HL-60/S4 (cell line): ENCODE results near the gene EFCAB9.
"Not testable (repeated sequence)": the region's sequence is repeated elsewhere in the genome, so short reads cannot be mapped to it uniquely, and the experiment has no call there.

Experiments
- in situ Hi-C: fragments of 300-500 bp; cut with MboI; formaldehyde crosslinking; loops from 2 replicates; pipeline ENCODE4 v1.14.3; 2022; ENCODE audit warnings: low sequenced_read_pairs

The EFCAB9 gene

DNA sequence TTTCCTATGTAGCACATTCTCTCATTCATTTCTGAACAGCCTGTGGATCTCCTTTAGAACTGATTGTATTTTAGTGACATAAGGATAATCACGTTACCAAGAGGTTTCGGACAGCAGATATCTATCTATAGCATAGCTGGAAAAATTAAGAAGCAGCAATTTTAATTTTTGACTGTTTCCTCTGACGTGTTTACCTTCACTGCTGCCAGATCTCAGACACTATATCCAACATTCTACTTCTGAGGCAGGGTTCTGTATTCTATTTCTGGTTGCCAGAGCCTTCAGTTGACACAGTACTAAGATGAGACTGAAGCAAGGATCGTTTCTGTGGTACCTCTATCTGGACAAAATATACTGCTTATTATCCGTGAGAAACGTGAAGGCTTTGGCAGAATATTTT lies at the start of gene EFCAB9:
EFCAB9 (plus strand) TSS at position 301 of the 400 bp plus-strand sequence; CDS start at position 302, 1 bp downstream.
- in situ Hi-C loops = no loop called here

GRCh38 chr5:172144291-172144815 lies 49.6 kb upstream of the EFCAB9 start:
- in situ Hi-C loops = no loop called here

DNA sequence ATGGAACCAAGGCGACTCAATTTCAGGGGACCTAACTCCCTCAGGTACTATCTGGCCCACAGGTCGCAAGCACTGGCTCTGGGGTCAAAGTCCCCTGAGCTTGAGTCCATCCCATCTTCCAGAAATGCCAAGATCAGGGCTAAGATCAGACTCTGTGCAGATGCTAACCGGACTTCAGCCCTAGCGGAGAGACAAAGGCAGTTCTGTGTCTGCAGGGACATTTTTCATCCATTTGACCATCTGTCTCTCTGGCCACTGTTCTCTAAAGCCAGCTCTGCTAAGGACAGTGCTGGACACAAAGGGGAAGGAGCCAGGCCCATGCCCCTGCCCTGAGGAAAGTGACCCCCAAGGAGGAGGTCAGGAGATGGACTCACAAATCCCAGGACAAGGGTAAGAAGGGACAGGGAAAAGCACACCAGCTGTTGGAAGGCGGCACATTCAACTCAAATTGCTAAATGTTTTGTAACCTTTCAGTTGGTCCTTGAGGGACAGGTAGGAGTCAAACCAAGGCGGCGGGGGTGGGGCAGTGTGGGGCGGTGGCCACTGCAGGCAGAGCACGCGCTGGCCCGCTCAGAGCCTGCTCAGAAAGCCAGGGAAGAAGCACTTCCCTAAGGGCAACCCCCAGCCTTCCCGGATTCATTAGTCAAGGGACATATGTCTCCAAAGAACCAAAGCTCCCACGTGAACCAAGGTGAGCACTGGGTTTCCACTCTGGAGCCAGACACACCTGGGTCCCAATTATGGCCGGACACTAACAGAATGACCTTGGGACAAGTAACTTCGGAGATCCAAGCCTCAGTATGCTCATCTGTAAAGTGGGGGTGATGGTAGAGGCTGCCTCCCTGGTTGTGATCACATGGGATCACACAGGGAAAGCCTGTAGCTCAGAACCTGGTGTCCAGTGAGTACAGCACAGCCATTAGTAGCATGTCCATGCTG lies 48.8 kb upstream of the EFCAB9 start:
- in situ Hi-C loops = no loop called here

GRCh38 chr5:172145870-172146747 lies 47.9 kb upstream of the EFCAB9 start:
- in situ Hi-C loops = no loop called here

GRCh38 chr5:172146748-172147092 lies 47.3 kb upstream of the EFCAB9 start:
- in situ Hi-C loops = no loop called here

GRCh38 chr5:172147857-172148256 lies 46.1 kb upstream of the EFCAB9 start:
- in situ Hi-C loops = no loop called here

DNA sequence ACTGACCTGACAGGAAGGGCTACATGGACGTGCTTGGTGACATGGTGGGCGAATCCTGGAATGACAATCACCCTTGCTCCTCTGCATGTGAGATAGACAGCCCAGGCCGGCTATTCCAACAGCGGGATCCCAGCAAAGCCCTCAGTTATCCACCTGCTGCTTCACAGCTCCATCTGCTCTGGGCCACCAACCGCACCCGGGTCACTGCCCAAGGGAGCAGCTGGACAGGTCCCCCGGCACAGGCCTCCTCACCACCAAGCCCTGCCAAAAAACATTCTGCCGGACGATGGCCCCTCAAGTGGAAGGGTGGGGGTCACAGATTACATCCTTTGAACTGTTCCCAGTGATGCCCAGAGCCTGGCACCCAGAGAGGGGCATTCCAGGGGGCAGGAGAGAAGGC lies 45.6 kb upstream of the EFCAB9 start:
- in situ Hi-C loops = no loop called here

- in situ Hi-C loops = no loop called here
Measured at GRCh38 chr5:172149073-172149472, 44.9 kb upstream of the EFCAB9 start.

- in situ Hi-C loops = not testable (repeated sequence)
Measured at GRCh38 chr5:172149481-172149880, 44.5 kb upstream of the EFCAB9 start.

- in situ Hi-C loops = no loop called here
Measured at GRCh38 chr5:172150514-172151425, 43.2 kb upstream of the EFCAB9 start.

- in situ Hi-C loops = no loop called here
Measured at GRCh38 chr5:172151661-172152210, 42.2 kb upstream of the EFCAB9 start.

DNA sequence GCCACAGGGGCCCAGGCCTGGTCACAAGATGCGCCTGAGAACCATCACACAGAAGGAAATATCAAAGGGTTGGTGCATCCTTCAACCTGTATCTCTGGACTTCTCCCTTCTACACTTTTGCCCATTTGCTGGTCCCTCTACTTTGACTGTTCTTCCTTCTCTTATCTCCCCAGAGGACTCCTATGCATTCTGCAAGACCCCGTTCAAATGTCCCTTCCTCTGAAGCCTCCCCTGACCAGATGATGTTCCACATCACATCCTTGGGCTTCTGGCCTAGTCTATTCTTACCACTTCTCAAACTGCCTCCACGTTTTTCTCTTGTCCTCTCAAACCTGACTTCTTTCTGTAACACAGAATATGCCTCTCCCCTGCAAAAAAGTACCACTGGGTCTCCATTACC lies 40.3 kb upstream of the EFCAB9 start:
- in situ Hi-C loops = no loop called here

DNA sequence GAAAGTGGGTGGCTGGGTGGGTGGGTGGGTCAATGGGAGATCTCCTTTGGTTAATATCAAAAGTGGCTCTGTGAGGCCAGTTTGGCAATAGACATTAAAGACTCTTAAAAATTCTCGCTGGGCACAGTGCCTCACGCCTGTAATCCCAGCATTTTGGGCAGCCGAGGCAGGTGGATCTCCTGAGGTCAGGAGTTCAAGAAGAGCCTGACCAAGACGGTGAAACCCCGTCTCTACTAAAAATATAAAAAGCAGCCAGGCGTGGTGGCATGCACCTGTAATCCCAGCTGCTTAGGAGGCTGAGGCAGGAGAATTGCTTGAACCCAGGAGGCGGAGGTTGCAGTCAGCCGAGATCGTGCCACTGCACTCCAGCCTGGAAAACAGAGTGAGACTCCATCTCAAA lies 38.9 kb upstream of the EFCAB9 start:
- in situ Hi-C loops = not testable (repeated sequence)

DNA sequence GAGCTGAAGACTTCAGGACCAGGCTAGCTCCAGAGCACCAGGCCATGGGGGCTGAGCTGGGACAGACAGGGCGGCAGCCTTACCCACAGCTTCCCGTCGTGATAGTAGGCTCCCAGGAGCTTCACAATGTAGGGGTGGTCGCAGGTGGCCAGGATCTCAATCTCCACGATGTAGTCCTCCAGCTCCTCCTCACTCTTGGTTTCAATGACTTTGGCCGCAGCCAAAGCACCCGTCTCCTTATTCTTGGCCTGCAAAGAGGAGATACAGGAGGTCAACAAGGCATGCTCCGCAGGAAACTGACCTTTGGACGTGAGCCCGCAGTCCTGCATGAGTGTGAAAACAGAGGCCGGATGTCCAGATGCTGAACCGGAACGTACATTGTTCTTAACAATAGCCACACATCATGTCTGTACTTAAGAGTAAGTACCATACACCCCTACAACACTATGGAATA lies 37.4 kb upstream of the EFCAB9 start:
- in situ Hi-C loops = no loop called here

DNA sequence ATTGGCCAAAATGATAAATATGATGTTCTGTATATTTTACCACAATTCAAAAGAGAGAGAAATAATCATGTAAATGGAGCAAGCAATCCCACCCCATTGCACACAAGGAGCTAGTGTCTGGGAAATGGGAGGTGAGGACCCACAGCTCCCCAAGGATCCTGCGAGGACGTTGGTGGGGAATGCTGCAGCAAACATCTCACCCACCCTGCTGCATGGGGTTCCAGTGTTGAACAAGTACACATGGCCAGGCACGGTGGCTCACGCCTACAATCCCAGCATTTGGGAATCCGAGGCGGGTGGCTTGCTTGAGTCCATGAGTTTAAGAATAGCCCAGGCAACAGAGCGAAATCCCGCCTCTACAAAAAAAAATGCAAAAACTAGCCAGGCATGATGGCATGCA lies 35.0 kb upstream of the EFCAB9 start:
- in situ Hi-C loops = no loop called here

- in situ Hi-C loops = no loop called here
Measured at GRCh38 chr5:172160506-172160905, 33.5 kb upstream of the EFCAB9 start.

DNA sequence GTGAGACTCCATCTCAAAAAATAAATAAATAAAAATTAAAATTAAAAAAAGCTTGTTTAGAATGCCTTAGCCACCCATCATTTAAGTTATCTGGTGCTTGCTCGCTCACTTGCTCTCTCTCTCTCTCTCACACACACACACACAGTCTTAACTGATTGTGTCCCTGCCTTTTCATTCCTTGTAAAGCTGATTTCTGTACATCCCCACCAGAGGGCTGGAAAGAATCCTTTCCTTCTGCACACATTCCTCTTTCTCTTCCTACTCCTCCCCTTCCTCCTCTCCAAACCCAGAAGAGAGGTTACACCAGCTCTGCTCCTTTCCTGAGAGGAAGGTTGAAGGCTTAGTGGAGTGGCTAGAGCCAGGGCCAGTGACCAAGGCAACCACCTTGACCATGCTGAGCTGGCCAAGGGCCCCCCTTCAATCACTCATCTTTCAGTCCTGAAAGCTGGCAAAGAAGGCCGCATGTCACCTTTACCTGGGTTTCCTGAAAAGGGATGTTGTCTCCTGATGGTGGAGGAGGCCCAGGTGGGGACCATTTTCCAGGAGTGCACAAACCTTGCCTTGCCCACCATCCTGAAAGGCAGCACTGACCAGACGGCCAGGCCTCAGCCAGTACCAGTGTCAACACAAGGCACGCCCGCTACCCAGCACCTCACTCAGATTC lies 31.5 kb upstream of the EFCAB9 start:
- in situ Hi-C loops = no loop called here

GRCh38 chr5:172162987-172163343 lies 31.0 kb upstream of the EFCAB9 start:
- in situ Hi-C loops = no loop called here

DNA sequence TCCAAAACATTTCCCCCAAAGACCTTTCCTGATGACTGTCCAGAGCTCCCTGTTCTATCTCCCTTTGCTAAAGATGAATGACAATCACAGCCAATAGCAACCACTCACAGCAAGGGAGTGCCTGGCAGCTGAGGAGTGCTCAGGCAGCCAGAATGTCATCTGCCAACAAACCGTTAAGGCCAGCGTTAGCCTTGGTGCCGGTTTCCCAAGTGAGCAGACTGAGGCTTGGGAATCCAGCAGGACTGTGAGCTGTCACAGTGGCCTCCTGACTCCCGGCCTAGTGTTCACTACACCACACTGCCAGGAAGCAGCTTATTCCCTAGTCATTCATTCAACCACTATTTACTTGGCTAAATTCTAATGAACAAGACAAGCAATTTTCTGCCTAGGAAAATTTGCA lies 30.6 kb upstream of the EFCAB9 start:
- in situ Hi-C loops = no loop called here

- in situ Hi-C loops = no loop called here
Measured at GRCh38 chr5:172164769-172165212, 29.2 kb upstream of the EFCAB9 start.
